NCI-H1436 (cell line): ENCODE data around the gene KLHL8.
A peak's percentile ranks its signal among the peaks of the same experiment; 100 is the strongest.

Experiments used
- DNase-seq: peaks from one replicate; lab custom pipeline; 2025; lab: John Stamatoyannopoulos, UW

The KLHL8 gene

DNA sequence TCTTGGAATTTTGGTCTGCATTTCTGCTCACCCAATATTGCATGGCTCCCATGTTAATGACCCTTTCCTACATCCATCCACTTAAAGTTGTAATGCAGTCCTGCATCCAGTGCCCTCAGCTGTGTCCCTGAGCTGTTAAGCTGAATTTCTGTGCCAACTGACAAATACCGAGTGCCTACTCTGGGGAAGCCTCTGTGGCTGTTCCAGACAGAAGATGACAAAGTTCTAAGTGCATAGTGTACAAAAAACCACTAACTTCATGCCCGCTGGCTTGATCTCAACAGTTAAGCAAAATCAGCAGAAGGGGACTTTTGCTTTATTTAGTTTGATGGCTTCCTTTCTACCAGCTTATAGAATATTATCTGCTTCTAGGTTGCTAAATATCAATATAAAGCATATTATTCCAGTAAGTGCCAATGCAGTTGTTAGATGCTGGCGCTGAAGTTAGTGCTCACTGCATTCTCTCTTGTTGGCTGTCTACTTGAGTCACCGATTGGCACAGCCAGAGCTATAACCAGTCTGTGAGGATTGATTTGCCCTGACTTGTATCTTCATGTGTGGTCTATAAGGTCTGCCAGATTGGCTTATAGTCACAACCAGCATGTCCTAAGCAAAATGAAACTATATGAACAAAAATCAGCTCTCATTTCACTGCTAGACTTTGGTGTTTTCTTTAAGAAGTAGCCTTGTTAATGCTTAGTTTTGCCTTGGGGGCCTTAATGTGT is 98.9 kb downstream of the KLHL8 start:
- DNase-seq = no peak

GRCh38 chr4:87120411-87121162 is 99.8 kb downstream of the KLHL8 start:
- DNase-seq = no peak

DNA sequence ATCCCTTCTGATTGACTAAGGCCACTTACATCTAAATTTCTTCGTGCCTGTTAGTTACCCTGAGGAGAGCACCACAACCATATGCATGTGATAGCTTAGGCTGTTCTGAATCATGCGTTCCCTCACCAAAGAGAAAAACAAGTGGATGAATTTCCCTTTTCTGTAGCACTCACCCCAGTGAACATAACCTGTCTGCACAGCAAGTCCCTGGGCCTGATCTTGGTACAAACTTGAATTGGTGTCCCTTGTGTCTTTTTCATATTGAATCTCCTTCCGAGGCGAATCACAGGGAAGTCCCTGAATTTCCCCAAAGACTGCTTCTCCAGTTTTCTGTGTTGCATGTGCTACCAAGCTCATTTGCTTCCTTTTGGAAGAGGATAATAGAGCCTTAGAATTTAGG is 100.4 kb downstream of the KLHL8 start:
- DNase-seq = no peak

DNA sequence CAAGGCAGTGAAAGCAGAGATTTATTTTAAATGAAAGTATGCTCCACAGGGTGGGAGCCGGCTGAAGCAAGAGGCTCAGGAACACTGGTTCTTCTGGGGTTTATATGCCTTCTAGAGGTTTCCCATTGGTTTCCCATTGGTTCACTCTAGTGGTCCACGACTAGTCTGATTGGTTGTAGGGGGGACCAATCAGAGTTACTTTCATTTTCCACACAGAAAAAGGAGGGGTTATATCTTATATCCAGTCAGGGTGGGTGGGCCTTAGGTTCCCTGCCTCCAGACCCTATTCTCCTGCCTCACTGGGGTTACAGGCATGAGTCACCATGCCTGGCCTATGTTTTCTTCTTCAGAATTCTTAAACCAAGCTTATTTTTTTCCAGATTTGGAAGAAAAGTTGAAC is 101.6 kb downstream of the KLHL8 start:
- peak; percentile 12 for DNase-seq

DNA sequence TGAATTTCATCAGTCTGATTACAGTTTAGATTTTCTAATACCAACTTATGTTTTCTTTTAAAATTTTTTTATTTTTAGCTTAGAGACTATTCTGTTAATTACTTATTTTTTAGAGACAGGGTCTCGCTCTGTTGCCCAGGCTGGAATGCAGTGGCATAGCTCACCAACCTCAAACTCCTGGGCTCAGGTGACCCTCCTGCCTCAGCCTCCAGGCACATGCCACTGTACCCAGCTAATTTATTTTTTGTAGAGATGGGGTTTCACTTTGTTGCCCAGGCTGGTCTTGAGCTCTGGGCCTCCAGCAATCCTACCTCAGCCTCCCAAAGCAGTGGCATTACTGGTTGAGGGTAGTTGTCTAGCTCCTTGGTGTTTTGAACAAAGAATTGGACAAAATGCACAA is 102.0 kb downstream of the KLHL8 start:
- DNase-seq = no peak

DNA sequence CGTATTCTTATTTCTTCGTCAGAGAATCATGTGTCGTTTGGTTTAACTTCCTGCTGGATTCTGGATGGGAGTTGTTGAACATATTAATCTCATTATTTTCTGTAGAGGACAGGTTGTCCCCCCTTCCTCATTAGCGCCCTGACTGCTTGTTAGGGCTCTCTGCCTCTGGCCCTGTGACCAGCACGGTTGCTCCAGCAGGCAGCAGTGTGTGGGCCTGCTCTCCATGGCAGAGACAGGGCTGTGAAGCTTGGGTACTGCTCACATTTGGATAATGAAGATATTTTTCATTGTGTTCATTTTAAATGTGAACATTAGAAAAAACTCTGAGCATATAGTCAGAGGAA is 102.7 kb downstream of the KLHL8 start:
- no peak for DNase-seq

DNA sequence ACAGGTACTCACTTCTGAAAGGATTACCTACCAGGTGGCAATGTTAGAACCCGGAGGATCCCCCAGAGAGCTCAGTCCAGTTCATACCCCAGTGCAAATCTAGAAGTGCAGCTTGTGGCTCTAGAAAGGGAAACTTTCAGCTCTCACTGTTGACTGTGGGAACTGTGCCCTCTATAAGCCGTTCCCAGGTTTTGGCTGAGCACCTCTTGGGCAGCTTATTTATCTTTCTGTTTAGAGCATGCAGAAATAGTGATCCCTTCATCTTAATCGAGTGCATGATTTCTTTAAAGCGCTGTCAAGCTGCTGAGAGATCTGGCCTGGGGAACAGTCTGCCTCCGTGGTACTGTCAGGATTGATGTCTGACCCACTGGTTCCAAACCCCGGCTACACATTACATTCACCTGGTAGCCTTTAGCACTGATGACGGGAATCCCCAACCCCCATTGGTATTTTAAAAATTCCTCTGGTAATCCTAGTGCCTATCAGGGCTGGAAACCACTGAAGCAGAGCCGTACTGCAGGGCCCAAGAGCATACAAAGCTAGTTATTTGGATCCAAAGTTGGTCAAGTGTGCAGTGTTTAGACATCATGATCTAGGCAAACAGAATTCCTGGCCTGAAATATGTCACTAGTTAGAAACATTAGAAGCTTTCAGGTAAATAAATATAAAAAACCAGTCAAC is 103.2 kb downstream of the KLHL8 start:
- DNase-seq = no peak

DNA sequence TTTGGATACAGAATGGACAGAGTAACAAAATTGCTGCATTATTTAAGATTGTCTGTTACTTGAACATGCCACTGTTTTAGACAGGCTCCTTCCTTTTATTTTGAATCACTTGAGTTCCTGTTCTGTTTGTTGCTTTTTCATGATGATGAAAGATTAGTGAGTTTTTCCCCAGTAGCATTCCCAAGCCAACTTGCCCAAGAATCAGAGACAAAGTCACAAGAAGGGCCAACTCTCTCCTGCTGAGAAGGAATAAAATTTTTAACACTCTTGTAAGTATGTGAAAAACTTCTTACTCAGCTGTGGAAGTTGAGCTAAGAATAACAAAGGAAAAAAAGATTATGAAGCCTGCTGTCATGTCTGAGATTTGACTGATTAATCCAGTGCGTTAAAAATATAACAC is 104.2 kb downstream of the KLHL8 start:
- DNase-seq = no peak

DNA sequence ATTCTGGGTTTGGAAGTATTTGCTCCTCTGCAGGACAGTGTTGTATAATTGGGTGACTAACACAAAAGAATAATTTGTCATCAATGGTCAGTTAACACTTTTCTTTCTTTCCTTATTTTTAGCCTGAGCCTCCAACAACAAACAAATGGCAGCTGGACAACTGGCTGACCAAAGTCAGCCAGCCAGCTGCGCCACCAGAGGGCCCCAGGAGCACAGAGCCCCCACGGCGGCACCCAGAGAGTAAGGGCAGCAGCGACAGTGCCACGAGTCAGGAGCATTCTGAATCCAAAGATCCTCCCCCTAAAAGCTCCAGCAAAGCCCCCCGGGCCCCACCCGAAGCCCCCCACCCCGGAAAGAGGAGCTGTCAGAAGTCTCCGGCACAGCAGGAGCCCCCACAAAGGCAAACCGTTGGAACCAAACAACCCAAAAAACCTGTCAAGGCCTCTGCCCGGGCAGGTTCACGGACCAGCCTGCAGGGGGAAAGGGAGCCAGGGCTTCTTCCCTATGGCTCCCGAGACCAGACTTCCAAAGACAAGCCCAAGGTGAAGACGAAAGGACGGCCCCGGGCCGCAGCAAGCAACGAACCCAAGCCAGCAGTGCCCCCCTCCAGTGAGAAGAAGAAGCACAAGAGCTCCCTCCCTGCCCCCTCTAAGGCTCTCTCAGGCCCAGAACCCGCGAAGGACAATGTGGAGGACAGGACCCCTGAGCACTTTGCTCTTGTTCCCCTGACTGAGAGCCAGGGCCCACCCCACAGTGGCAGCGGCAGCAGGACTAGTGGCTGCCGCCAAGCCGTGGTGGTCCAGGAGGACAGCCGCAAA is 106.0 kb downstream of the KLHL8 start:
- DNase-seq = no peak

- DNase-seq = no peak
Observed at GRCh38 chr4:87112063-87112462, 108.4 kb downstream of the KLHL8 start.
